GM12891 (cell line): ENCODE data around the gene USF3.

Experiments used
- POLR2A ChIP-seq: IDR thresholded peaks from 2 replicates; pipeline ENCODE4 v1.6.1; 2011; ENCODE audit warnings: low read depth, low read length, control low read depth
- POLR2AphosphoS5 ChIP-seq: IDR thresholded peaks from 2 replicates; pipeline ENCODE4 v1.6.1; 2011; ENCODE audit warnings: low read depth, low read length, control low read depth
- POU2F2 ChIP-seq: IDR thresholded peaks from 2 replicates; pipeline ENCODE4 v1.6.1; 2011; ENCODE audit warnings: low read depth, mild to moderate bottlenecking, control low read depth, low read length, moderate library complexity
- SPI1 ChIP-seq: IDR thresholded peaks from 2 replicates; pipeline ENCODE4 v1.6.1; 2011; ENCODE audit warnings: low read depth, low read length, control low read depth
- TAF1 ChIP-seq: IDR thresholded peaks from 2 replicates; pipeline ENCODE4 v1.6.1; 2011; ENCODE audit warnings: low read depth, low read length, control low read depth

DNA sequence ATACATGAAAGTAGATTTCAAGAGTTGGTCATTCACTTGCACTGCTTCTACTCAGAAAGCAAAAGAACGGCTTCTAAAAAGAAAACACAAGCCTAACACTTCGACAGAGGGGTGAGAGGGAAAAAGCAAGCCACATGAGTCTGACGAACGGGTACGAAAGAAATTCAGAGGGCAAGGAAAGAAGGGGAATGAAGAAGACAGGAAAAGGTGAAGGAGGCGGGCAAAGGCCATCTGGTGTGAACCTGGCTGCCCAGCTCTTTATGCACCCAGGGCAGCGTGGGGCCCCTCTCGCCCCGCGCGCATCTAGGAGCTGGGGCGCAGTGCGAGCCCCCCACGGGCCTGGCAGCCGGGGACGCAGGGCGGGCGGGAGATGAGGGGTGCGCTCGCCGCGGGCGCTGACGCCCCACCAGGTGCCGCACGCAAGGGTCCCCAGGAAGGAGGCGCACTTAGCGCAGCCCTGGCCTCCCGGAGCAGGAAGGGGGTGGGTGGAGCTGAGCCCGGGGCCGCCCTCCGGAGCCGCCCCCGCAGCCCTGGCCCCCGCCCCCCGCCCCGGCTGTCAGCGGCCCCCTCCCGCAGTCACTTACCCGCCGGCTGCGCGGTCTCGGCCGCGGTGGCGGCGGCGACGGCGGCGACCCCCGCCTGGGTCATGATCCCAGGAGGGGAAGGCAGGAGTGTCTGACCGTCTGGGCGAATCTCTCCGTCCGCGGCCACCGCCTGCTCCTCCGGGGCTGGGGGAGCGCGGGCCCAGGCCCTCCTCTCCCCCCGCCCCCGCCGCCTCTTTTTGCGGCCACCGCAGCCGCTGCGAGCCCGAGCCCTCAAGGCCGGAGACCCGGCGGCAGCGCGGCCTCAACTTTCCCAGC, at the start of gene USF3:
- TF ChIP-seq POLR2AphosphoS5 (peak; percentile 50; the same call in 1 of the 2 replicates), TAF1 (no peak), POLR2A (0 out of 2 replicates have a peak, but pooled peaks have one; percentile 45), SPI1 (no peak), POU2F2 (no peak)
